CD1c-positive myeloid dendritic cell (primary cell): ENCODE data around the gene OCRL.

Experiments used
- DNase-seq: peaks from one replicate; pipeline ENCODE4 v3.0.0-alpha.2; 2016; ENCODE audit errors: extremely low spot score

OCRL gene

GRCh38 chrX:129585691-129586090 lies 45.6 kb downstream of the OCRL start:
- no peak for DNase-seq

GRCh38 chrX:129586446-129586845 lies 46.4 kb downstream of the OCRL start:
- no peak for DNase-seq

GRCh38 chrX:129590596-129590995 lies 50.5 kb downstream of the OCRL start:
- no peak for DNase-seq

GRCh38 chrX:129593137-129593536 lies 53.1 kb downstream of the OCRL start:
- no peak for DNase-seq

- no peak for DNase-seq
These were observed 54.7 kb downstream of the OCRL start for GRCh38 chrX:129594781-129595180.

- DNase-seq: no peak
These were observed 56.0 kb downstream of the OCRL start for GRCh38 chrX:129596077-129596476.

GRCh38 chrX:129597905-129598304 lies 57.8 kb downstream of the OCRL start:
- DNase-seq: no peak

- DNase-seq: no peak
These were observed 59.4 kb downstream of the OCRL start for GRCh38 chrX:129599499-129599898.

- no peak for DNase-seq
These were observed 59.9 kb downstream of the OCRL start for GRCh38 chrX:129599996-129600395.

GRCh38 chrX:129600981-129601424 lies 60.9 kb downstream of the OCRL start:
- peak; percentile 25 for DNase-seq

- peak; percentile 66 for DNase-seq
These were observed 66.9 kb downstream of the OCRL start for GRCh38 chrX:129606918-129607317.

- DNase-seq: no peak
These were observed 68.4 kb downstream of the OCRL start for GRCh38 chrX:129608496-129608895.

- DNase-seq: no peak
These were observed 69.3 kb downstream of the OCRL start for GRCh38 chrX:129609395-129609794.

GRCh38 chrX:129612396-129612795 lies 72.3 kb downstream of the OCRL start:
- no peak for DNase-seq

- DNase-seq: peak; percentile 24
These were observed 73.5 kb downstream of the OCRL start for GRCh38 chrX:129613596-129613995.

- DNase-seq: peak; percentile 14
These were observed 74.6 kb downstream of the OCRL start for GRCh38 chrX:129614481-129615255.

GRCh38 chrX:129617420-129617819 lies 77.4 kb downstream of the OCRL start:
- no peak for DNase-seq

GRCh38 chrX:129618997-129619396 lies 78.9 kb downstream of the OCRL start:
- DNase-seq: no peak

GRCh38 chrX:129622757-129623301 lies 82.8 kb downstream of the OCRL start:
- DNase-seq: no peak

GRCh38 chrX:129626026-129626425 lies 86.0 kb downstream of the OCRL start:
- DNase-seq: no peak

GRCh38 chrX:129629837-129630236 lies 89.8 kb downstream of the OCRL start:
- DNase-seq: no peak

GRCh38 chrX:129631849-129632248 lies 91.8 kb downstream of the OCRL start:
- no peak for DNase-seq

- peak; percentile 44 for DNase-seq
These were observed 92.4 kb downstream of the OCRL start for GRCh38 chrX:129632443-129632842.

GRCh38 chrX:129634541-129634940 lies 94.5 kb downstream of the OCRL start:
- no peak for DNase-seq
